ENCODE measurements around the gene DOK7.

The DOK7 gene

GRCh38 chr4:3466691-3467600 lies 3.8 kb downstream of the DOK7 start:
- no peak overlapping the region for H3K9ac ChIP-seq (ENCODE audit: low read depth, low read length)
- no peak overlapping the region for H3K4me3 ChIP-seq (ENCODE audit: low read length)
- no peaks in the 10 kb centered on the region for H3K4me1 ChIP-seq (ENCODE audit: insufficient read depth, low read length)
- H3K27me3 ChIP-seq (ENCODE audit: insufficient read depth, low read length) = peaks cover 36% of the 10 kb centered on the region
- H3K9me3 ChIP-seq (ENCODE audit: insufficient read depth, low read depth, low read length) = no peaks in the 10 kb centered on the region
- WGBS = 89% methylated on average over 40 of the region's 40 CpGs
- no peaks in the 10 kb centered on the region for H3K36me3 ChIP-seq (ENCODE audit: insufficient read depth, low read length)
- no peak overlapping the region for H3K27ac ChIP-seq (ENCODE audit: low read depth, low read length)

GRCh38 chr4:3467601-3468031 lies 4.5 kb downstream of the DOK7 start:
- no peak overlapping the region for H3K4me3 ChIP-seq (ENCODE audit: low read length)
- 86% methylated on average over 15 of the region's 15 CpGs for WGBS

GRCh38 chr4:3468154-3468553 lies 5.0 kb downstream of the DOK7 start:
- 93% methylated on average over 10 of the region's 10 CpGs for WGBS
- Histone ChIP-seq H3K4me3 (ENCODE audit: low read length) (no peak overlapping the region), H3K27ac (ENCODE audit: low read depth, low read length) (no peak overlapping the region), H3K4me1 (ENCODE audit: insufficient read depth, low read length) (no peaks in the 10 kb centered on the region; the same call in 1 of the 2 replicates), H3K9me3 (ENCODE audit: insufficient read depth, low read depth, low read length) (no peaks in the 10 kb centered on the region), H3K27me3 (ENCODE audit: insufficient read depth, low read length) (peaks cover 29% of the 10 kb centered on the region), H3K9ac (ENCODE audit: low read depth, low read length) (no peak overlapping the region), H3K36me3 (ENCODE audit: insufficient read depth, low read length) (no peaks in the 10 kb centered on the region)

More at GRCh38 chr4:3467601-3468031, 4.5 kb downstream of the DOK7 start:
- Histone ChIP-seq H3K4me1 (ENCODE audit: insufficient read depth, low read length) (no peaks in the 10 kb centered on the region), H3K36me3 (ENCODE audit: insufficient read depth, low read length) (no peaks in the 10 kb centered on the region), H3K9me3 (ENCODE audit: insufficient read depth, low read depth, low read length) (no peaks in the 10 kb centered on the region), H3K9ac (ENCODE audit: low read depth, low read length) (no peak overlapping the region), H3K27ac (ENCODE audit: low read depth, low read length) (no peak overlapping the region), H3K27me3 (ENCODE audit: insufficient read depth, low read length) (peaks cover 32% of the 10 kb centered on the region)

- WGBS = 95% methylated on average over 11 of the region's 11 CpGs
- Histone ChIP-seq H3K4me1 (ENCODE audit: insufficient read depth, low read length) (no peaks in the 10 kb centered on the region; the same call in 1 of the 2 replicates), H3K9ac (ENCODE audit: low read depth, low read length) (no peak overlapping the region), H3K4me3 (ENCODE audit: low read length) (no peak overlapping the region), H3K36me3 (ENCODE audit: insufficient read depth, low read length) (no peaks in the 10 kb centered on the region), H3K27ac (ENCODE audit: low read depth, low read length) (no peak overlapping the region), H3K9me3 (ENCODE audit: insufficient read depth, low read depth, low read length) (no peaks in the 10 kb centered on the region), H3K27me3 (ENCODE audit: insufficient read depth, low read length) (peaks cover 25% of the 10 kb centered on the region)
Observed at GRCh38 chr4:3468804-3469203, 5.7 kb downstream of the DOK7 start.

GRCh38 chr4:3469386-3470243 lies 6.5 kb downstream of the DOK7 start:
- Histone ChIP-seq H3K36me3 (ENCODE audit: insufficient read depth, low read length) (no peaks in the 10 kb centered on the region), H3K4me3 (ENCODE audit: low read length) (no peak overlapping the region), H3K27me3 (ENCODE audit: insufficient read depth, low read length) (peaks cover 21% of the 10 kb centered on the region), H3K9ac (ENCODE audit: low read depth, low read length) (no peak overlapping the region), H3K27ac (ENCODE audit: low read depth, low read length) (no peak overlapping the region), H3K4me1 (ENCODE audit: insufficient read depth, low read length) (no peaks in the 10 kb centered on the region; the same call in 1 of the 2 replicates), H3K9me3 (ENCODE audit: insufficient read depth, low read depth, low read length) (no peaks in the 10 kb centered on the region)
- WGBS = 91% methylated on average over 31 of the region's 31 CpGs

- 91% methylated on average over 25 of the region's 25 CpGs for WGBS
- peaks cover 21% of the 10 kb centered on the region for H3K27me3 ChIP-seq (ENCODE audit: insufficient read depth, low read length)
- no peaks in the 10 kb centered on the region; the same call in 1 of the 2 replicates for H3K4me1 ChIP-seq (ENCODE audit: insufficient read depth, low read length)
- no peaks in the 10 kb centered on the region for H3K9me3 ChIP-seq (ENCODE audit: insufficient read depth, low read depth, low read length)
- no peak overlapping the region for H3K27ac ChIP-seq (ENCODE audit: low read depth, low read length)
- no peak overlapping the region for H3K4me3 ChIP-seq (ENCODE audit: low read length)
- no peak overlapping the region for H3K9ac ChIP-seq (ENCODE audit: low read depth, low read length)
- no peaks in the 10 kb centered on the region for H3K36me3 ChIP-seq (ENCODE audit: insufficient read depth, low read length)
Observed at GRCh38 chr4:3470244-3471097, 7.4 kb downstream of the DOK7 start.

- 96% methylated on average over 23 of the region's 23 CpGs for WGBS
- peaks cover 24% of the 10 kb centered on the region for H3K27me3 ChIP-seq (ENCODE audit: insufficient read depth, low read length)
- H3K27ac ChIP-seq (ENCODE audit: low read depth, low read length) = no peak overlapping the region
Observed at GRCh38 chr4:3471098-3471760, 8.1 kb downstream of the DOK7 start.

GRCh38 chr4:3471886-3472285 lies 8.8 kb downstream of the DOK7 start:
- Histone ChIP-seq H3K36me3 (ENCODE audit: insufficient read depth, low read length) (no peaks in the 10 kb centered on the region), H3K27me3 (ENCODE audit: insufficient read depth, low read length) (peaks cover 29% of the 10 kb centered on the region), H3K9me3 (ENCODE audit: insufficient read depth, low read depth, low read length) (no peaks in the 10 kb centered on the region), H3K9ac (ENCODE audit: low read depth, low read length) (no peak overlapping the region), H3K4me1 (ENCODE audit: insufficient read depth, low read length) (no peaks in the 10 kb centered on the region; the same call in 1 of the 2 replicates), H3K27ac (ENCODE audit: low read depth, low read length) (no peak overlapping the region), H3K4me3 (ENCODE audit: low read length) (no peak overlapping the region)
- 91% methylated on average over 15 of the region's 15 CpGs for WGBS

More at GRCh38 chr4:3471098-3471760, 8.1 kb downstream of the DOK7 start:
- H3K4me1 ChIP-seq (ENCODE audit: insufficient read depth, low read length) = no peaks in the 10 kb centered on the region; the same call in 1 of the 2 replicates
- no peak overlapping the region for H3K9ac ChIP-seq (ENCODE audit: low read depth, low read length)
- no peaks in the 10 kb centered on the region for H3K9me3 ChIP-seq (ENCODE audit: insufficient read depth, low read depth, low read length)
- no peak overlapping the region for H3K4me3 ChIP-seq (ENCODE audit: low read length)
- no peaks in the 10 kb centered on the region for H3K36me3 ChIP-seq (ENCODE audit: insufficient read depth, low read length)

GRCh38 chr4:3472411-3473141 lies 9.5 kb downstream of the DOK7 start:
- H3K4me3 ChIP-seq (ENCODE audit: low read length) = no peak overlapping the region
- no peaks in the 10 kb centered on the region for H3K9me3 ChIP-seq (ENCODE audit: insufficient read depth, low read depth, low read length)
- H3K27me3 ChIP-seq (ENCODE audit: insufficient read depth, low read length) = peaks cover 35% of the 10 kb centered on the region
- no peaks in the 10 kb centered on the region for H3K36me3 ChIP-seq (ENCODE audit: insufficient read depth, low read length)
- WGBS = 91% methylated on average over 27 of the region's 27 CpGs
- no peaks in the 10 kb centered on the region; the same call in 1 of the 2 replicates for H3K4me1 ChIP-seq (ENCODE audit: insufficient read depth, low read length)
- no peak overlapping the region for H3K27ac ChIP-seq (ENCODE audit: low read depth, low read length)
- no peak overlapping the region for H3K9ac ChIP-seq (ENCODE audit: low read depth, low read length)
